Measurements from ENCODE around the gene CTSZ. TPM values are rescaled to one million over a fixed set of nuclear protein-coding genes. Genes with fewer than 3 reads are reported as not detected.

Gene CTSZ
- total RNA-seq, 4 donors from 2014 or later: 61.9 to 246 (median 226) TPM

GRCh38 chr20:58998656-58999055, 8.4 kb downstream of the CTSZ start:
- in situ Hi-C loops (cut with MboI; ENCODE audit: low pct_ligation_motif_present in 1 of 4, low pct_unique_long_range_greater_than_20kb in 1 of 4, low sequenced_read_pairs in 3 of 4) (no loop called here), intact Hi-C loops (cut with DNase I; ENCODE audit: low total_unique reads) (no loop called here)
- no peak for TF ChIP-seq EP300 (IDR thresholded peaks at IDR 0.05; ENCODE audit: low read depth)
- no peak for TF ChIP-seq POLR2AphosphoS5 (IDR thresholded peaks at IDR 0.05)
- no peak for TF ChIP-seq CTCF (IDR thresholded peaks at IDR 0.05)
- no peak for TF ChIP-seq POLR2A (IDR thresholded peaks at IDR 0.05)
- Histone ChIP-seq H3K9me3 (no peaks in the 10 kb centered on the region), H3K4me3 (no peak overlapping the region), H3K27me3 (no peaks in the 10 kb centered on the region), H3K27ac (no peak overlapping the region), H3K4me1 (peaks cover 0 to 9% (median 0%) of the 10 kb centered on the region in 4 donors), H3K36me3 (peaks cover 0 to 39% (median 17%) of the 10 kb centered on the region in 4 donors)
- peak; percentile 3 for DNase-seq
- WGBS, 2 donors (ENCODE audit: low coverage in 1 of 2): 85 to 86% methylated on average over 11 of the region's 11 CpGs

- H3K4me3 ChIP-seq: no peak overlapping the region
- intact Hi-C loops (cut with DNase I; ENCODE audit: low total_unique reads): no loop called here
- in situ Hi-C loops (cut with MboI; ENCODE audit: low pct_ligation_motif_present in 1 of 4, low pct_unique_long_range_greater_than_20kb in 1 of 4, low sequenced_read_pairs in 3 of 4): no loop called here
- no peaks in the 10 kb centered on the region for H3K27me3 ChIP-seq
- no peak for TF ChIP-seq EP300 (IDR thresholded peaks at IDR 0.05; ENCODE audit: low read depth)
- TF ChIP-seq POLR2AphosphoS5 (IDR thresholded peaks at IDR 0.05): no peak
- TF ChIP-seq CTCF (IDR thresholded peaks at IDR 0.05): no peak
- H3K27ac ChIP-seq: no peak overlapping the region
- no peaks in the 10 kb centered on the region for H3K4me1 ChIP-seq
- H3K9me3 ChIP-seq: no peaks in the 10 kb centered on the region
- WGBS, 2 donors (ENCODE audit: low coverage in 1 of 2): 73 to 95% methylated on average over 2 to 24 of the region's 24 CpGs
- H3K36me3 ChIP-seq: peaks cover 0 to 49% (median 22%) of the 10 kb centered on the region in 4 donors
- no peak for DNase-seq
Observed at GRCh38 chr20:58997141-58997770, 9.8 kb downstream of the CTSZ start.

- no peaks in the 10 kb centered on the region for H3K9me3 ChIP-seq
- no peak overlapping the region for H3K4me3 ChIP-seq
- intact Hi-C loops (cut with DNase I; ENCODE audit: low total_unique reads) (no loop called here), in situ Hi-C loops (cut with MboI; ENCODE audit: low pct_ligation_motif_present in 1 of 4, low pct_unique_long_range_greater_than_20kb in 1 of 4, low sequenced_read_pairs in 3 of 4) (no loop called here)
- H3K27ac ChIP-seq: no peak overlapping the region
- H3K27me3 ChIP-seq: no peaks in the 10 kb centered on the region
- H3K4me1 ChIP-seq: no peaks in the 10 kb centered on the region
- WGBS, 2 donors (ENCODE audit: low coverage in 1 of 2): 88 to 93% methylated on average over 7 to 12 of the region's 12 CpGs
- no peak for DNase-seq
- no peak for TF ChIP-seq POLR2A (IDR thresholded peaks at IDR 0.05)
- TF ChIP-seq EP300 (IDR thresholded peaks at IDR 0.05; ENCODE audit: low read depth): no peak
- no peak for TF ChIP-seq CTCF (IDR thresholded peaks at IDR 0.05)
- TF ChIP-seq POLR2AphosphoS5 (IDR thresholded peaks at IDR 0.05): no peak
- H3K36me3 ChIP-seq: peaks cover 0 to 49% (median 24%) of the 10 kb centered on the region in 4 donors
Observed at GRCh38 chr20:58996226-58996611, 10.8 kb downstream of the CTSZ start.

- in situ Hi-C loops (cut with MboI; ENCODE audit: low pct_ligation_motif_present in 1 of 4, low pct_unique_long_range_greater_than_20kb in 1 of 4, low sequenced_read_pairs in 3 of 4): no loop called here
- WGBS, 2 donors (ENCODE audit: low coverage in 1 of 2): 72 to 81% methylated on average over 3 to 18 of the region's 18 CpGs
- intact Hi-C loops (cut with DNase I; ENCODE audit: low total_unique reads): no loop called here
- Histone ChIP-seq H3K4me1 (no peaks in the 10 kb centered on the region), H3K36me3 (peaks cover 0 to 55% (median 27%) of the 10 kb centered on the region in 4 donors), H3K27ac (no peak overlapping the region), H3K4me3 (no peak overlapping the region), H3K9me3 (no peaks in the 10 kb centered on the region), H3K27me3 (no peaks in the 10 kb centered on the region)
- TF ChIP-seq EP300 (IDR thresholded peaks at IDR 0.05; ENCODE audit: low read depth) (no peak), POLR2A (IDR thresholded peaks at IDR 0.05) (no peak), POLR2AphosphoS5 (IDR thresholded peaks at IDR 0.05) (no peak), CTCF (IDR thresholded peaks at IDR 0.05) (no peak)
- DNase-seq: no peak
Observed at GRCh38 chr20:58995461-58996225, 11.4 kb downstream of the CTSZ start.

Measured in transverse colon (tissue), 4 donors.